ENCODE data around the gene IWS1. TPM values are rescaled to one million over a fixed set of nuclear protein-coding genes. Genes with fewer than 3 reads are reported as not detected.
A peak's percentile ranks its signal among the peaks of the same experiment; 100 is the strongest.

Gene IWS1
- total RNA-seq, 2 experiments from 2014 or later = 52.1 to 52.5 TPM

DNA sequence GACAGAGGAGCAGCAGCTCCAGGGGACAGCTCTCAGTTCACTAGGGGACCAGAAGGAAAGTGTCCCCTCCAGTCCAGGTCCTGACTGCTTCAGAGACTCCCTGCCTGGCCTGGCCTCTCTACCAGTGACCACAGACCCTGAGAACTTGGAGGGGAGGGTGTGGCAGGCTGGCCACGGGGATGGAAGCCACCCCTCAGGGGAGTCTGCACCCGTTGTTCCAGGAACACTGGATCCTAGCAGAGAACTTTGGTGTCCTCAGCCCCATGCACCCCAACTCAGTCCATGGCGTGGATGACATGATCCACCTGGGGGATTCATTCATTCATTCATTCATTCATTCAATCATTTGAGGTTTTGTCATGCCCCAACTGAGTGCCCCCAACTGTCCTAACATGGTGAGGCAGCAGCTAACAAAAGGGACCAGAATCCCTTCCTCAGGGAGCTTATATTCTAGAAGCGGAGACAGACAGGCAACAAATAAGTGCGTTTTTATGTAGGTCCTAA is 41.1 kb upstream of the IWS1 start:
- intact Hi-C loops (cut with micrococcal nuclease) = no loop called here
- Mint-ChIP-seq H3K27me3 (ENCODE audit: low read depth) (no peaks in the 10 kb centered on the region), H3K36me3 (ENCODE audit: low read depth) (no peaks in the 10 kb centered on the region), H3K27ac (no peak overlapping the region), H3K4me3 (no peak overlapping the region), H3K9me3 (no peaks in the 10 kb centered on the region), H3K4me1 (ENCODE audit: low read depth) (peaks cover 10% of the 10 kb centered on the region)
- CTCF ChIA-PET = interaction anchor here (2.5 kb wide), 1 partner anchor 23 kb away, joined by 9 read pairs; no protein-coding TSS in a partner anchor
- no peak for DNase-seq

GRCh38 chr2:127566576-127566975 is 40.3 kb upstream of the IWS1 start:
- CTCF ChIA-PET = no interaction called here
- Mint-ChIP-seq H3K36me3 (ENCODE audit: low read depth) (no peaks in the 10 kb centered on the region), H3K4me3 (no peak overlapping the region)

DNA sequence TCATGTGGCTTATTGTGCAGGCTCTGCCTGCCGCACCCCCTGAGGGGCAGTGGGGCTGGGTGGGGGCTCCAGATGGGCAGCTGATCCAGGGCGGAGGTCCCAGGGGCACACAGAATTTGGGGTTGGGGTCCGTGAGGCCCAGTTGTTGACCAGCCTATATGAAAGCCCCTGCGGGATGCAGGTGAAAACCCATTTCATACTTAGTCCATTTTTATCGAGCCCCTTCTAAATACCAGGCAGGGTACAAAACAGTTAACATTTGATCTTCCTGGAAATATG is 39.8 kb upstream of the IWS1 start:
- Mint-ChIP-seq H3K4me3 (no peak overlapping the region), H3K4me1 (ENCODE audit: low read depth) (peaks cover 10% of the 10 kb centered on the region), H3K27me3 (ENCODE audit: low read depth) (no peaks in the 10 kb centered on the region), H3K9me3 (no peaks in the 10 kb centered on the region), H3K27ac (no peak overlapping the region), H3K36me3 (ENCODE audit: low read depth) (no peaks in the 10 kb centered on the region)
- DNase-seq = no peak
- CTCF ChIA-PET = no interaction called here
- intact Hi-C loops (cut with micrococcal nuclease) = no loop called here

More at GRCh38 chr2:127566576-127566975, 40.3 kb upstream of the IWS1 start:
- Mint-ChIP-seq H3K9me3 (no peaks in the 10 kb centered on the region), H3K27me3 (ENCODE audit: low read depth) (no peaks in the 10 kb centered on the region), H3K4me1 (ENCODE audit: low read depth) (peaks cover 10% of the 10 kb centered on the region), H3K27ac (no peak overlapping the region)
- DNase-seq = no peak
- intact Hi-C loops (cut with micrococcal nuclease) = no loop called here

DNA sequence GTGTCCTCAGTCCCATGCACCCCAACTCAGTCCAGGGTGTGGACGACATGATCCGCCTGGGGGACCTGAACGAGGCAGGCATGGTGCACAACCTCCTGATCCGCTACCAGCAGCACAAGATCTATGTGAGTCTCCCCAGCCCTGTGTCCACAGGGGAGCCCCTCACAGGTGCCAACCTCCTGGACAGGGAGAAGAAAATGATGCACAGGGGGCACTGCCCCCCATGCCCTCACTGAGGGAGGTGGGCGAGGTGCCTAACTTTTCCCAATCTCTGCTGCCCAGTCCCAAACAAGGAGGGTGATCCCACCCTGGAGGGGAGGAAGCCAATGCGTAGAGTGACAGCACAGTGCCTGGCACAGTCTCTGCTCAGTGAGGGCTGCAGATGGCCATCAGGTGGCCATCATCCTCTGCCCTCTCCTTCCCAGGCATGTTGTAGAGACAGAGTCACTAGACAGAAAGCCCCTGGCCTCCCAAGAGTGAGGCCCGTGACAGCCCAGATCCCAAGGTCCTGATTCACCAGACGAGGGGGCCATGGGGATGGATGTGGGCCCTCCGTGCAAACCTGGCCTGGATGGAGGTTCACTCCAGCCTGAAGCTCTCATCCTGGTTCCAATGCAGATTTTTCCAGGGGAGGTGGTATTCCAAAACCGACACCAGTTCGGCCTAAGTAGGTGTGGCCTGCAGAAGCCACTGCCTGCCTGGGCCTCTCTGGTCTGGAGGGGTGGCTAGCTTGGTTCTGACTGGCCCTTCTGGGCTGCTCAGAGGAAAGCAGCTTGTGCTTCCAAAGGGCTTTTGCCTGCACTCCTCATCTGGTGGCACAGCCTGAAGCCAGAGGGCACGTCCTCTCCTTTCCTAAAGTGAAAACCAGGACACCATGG is 39.2 kb upstream of the IWS1 start:
- intact Hi-C loops (cut with micrococcal nuclease) = no loop called here
- no peaks in the 10 kb centered on the region for H3K27me3 Mint-ChIP-seq (ENCODE audit: low read depth)
- H3K36me3 Mint-ChIP-seq (ENCODE audit: low read depth) = no peaks in the 10 kb centered on the region
- H3K27ac Mint-ChIP-seq = no peak overlapping the region
- H3K9me3 Mint-ChIP-seq = no peaks in the 10 kb centered on the region
- CTCF ChIA-PET = no interaction called here
- peaks cover 10% of the 10 kb centered on the region for H3K4me1 Mint-ChIP-seq (ENCODE audit: low read depth)
- H3K4me3 Mint-ChIP-seq = no peak overlapping the region
- DNase-seq = no peak

DNA sequence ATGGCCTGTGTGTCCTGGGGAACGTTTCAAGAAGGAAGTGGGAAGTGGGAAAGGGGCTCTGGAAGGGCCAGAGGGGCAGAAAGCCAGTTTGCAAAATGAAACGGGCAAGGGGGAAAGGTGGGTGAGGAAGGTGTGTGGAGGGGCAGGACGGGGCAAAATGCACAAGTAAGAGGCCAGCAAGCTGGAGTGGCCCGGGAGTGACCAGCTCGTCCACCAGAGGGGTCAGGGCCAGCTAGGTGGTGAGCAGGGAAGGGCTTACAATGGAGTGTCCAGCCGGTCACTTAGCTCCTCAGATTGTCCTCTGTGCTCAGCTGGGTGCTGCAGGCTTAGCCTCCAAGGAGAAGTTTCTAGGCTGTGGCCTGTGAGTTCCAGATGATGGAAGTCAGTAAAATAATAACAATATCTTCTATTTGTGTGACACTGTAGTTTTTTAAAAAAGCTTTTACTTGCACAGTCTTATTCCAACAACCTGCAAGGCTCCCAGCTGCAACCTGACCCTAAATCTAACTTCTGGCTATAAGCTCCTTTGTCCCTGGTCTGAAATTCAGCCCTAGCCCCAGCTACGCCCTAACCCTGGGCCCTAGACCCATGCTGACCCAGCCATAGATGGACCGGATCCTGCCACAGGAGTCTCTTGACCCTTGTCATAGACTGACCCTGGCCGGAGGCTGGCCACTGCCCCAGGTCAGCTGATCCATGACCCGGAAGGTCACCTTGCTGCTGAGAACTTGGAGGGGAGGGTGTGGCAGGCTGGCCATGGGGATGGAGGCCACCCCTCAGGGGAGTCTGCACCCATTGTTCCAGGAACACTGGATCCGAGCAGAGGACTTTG is 38.4 kb upstream of the IWS1 start:
- CTCF ChIA-PET = interaction anchor here (1.2 to 1.4 kb wide), 2 partner anchors 11 to 43 kb away, joined by 4 read pairs; no protein-coding TSS in a partner anchor
- H3K9me3 Mint-ChIP-seq = no peaks in the 10 kb centered on the region
- H3K4me3 Mint-ChIP-seq = no peak overlapping the region
- no peaks in the 10 kb centered on the region for H3K27me3 Mint-ChIP-seq (ENCODE audit: low read depth)
- no peaks in the 10 kb centered on the region for H3K36me3 Mint-ChIP-seq (ENCODE audit: low read depth)
- intact Hi-C loops (cut with micrococcal nuclease) = no loop called here
- H3K27ac Mint-ChIP-seq = no peak overlapping the region
- no peak for DNase-seq
- peaks cover 10% of the 10 kb centered on the region for H3K4me1 Mint-ChIP-seq (ENCODE audit: low read depth)

GRCh38 chr2:127563458-127564428 is 37.5 kb upstream of the IWS1 start:
- Mint-ChIP-seq H3K4me3 (no peak overlapping the region), H3K36me3 (ENCODE audit: low read depth) (no peaks in the 10 kb centered on the region), H3K27me3 (ENCODE audit: low read depth) (no peaks in the 10 kb centered on the region), H3K9me3 (no peaks in the 10 kb centered on the region), H3K27ac (peak overlapping the region; percentile 29), H3K4me1 (ENCODE audit: low read depth) (peaks cover 10% of the 10 kb centered on the region)
- intact Hi-C loops (cut with micrococcal nuclease) = loop anchor here (1.0 kb wide), 1 partner anchor 37 kb away; the partner anchor contains the start of gene IWS1
- DNase-seq = peak; percentile 35
- CTCF ChIA-PET = interaction anchor here (1.0 to 1.4 kb wide), 3 partner anchors 12 to 44 kb away, joined by 4 to 5 read pairs (median 4); no protein-coding TSS in a partner anchor

DNA sequence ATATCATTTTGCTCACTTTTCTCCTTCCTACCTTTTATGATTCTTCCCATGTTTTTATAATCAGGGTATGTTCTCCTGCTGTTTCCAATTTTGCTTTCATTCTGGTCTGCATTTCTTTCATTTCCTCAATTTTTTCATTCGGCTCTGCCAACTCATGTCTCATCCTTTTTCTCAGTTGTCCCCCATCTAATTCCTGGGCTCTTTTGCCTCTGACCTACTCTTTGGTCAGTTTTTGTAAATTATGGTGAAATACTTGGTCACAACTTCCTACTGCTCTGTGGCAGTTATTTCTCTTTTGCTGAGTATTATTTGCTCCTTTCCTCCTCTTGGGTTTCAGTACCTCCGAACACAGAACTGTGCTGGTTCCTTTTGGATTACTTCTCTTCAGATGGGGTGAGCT is 36.6 kb upstream of the IWS1 start:
- no peak overlapping the region for H3K27ac Mint-ChIP-seq
- CTCF ChIA-PET = no interaction called here
- no peaks in the 10 kb centered on the region for H3K36me3 Mint-ChIP-seq (ENCODE audit: low read depth)
- no peak for DNase-seq
- intact Hi-C loops (cut with micrococcal nuclease) = loop anchor here (1.0 kb wide), 1 partner anchor 37 kb away; the partner anchor contains the start of gene IWS1
- H3K4me3 Mint-ChIP-seq = no peak overlapping the region
- H3K4me1 Mint-ChIP-seq (ENCODE audit: low read depth) = peaks cover 10% of the 10 kb centered on the region
- no peaks in the 10 kb centered on the region for H3K9me3 Mint-ChIP-seq
- no peaks in the 10 kb centered on the region for H3K27me3 Mint-ChIP-seq (ENCODE audit: low read depth)

DNA sequence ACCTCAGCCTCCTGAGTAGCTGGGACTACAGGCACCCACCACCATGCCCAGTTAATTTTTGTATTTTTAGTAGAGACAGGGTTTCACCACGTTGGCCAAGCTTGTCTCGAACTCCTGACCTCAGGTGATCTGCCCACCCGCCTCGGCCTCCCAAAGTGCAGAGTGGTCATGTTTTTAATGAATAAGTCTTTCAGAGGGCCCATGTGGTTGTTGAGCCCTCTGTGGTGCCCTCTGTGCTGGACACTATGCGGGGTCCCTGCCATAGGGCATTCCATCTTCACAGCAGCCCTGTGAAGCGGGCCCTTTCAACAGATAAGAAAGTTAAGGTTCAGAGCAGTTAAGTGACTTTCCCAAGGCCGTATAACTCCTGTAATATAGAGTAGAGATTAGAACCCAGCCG is 35.1 kb upstream of the IWS1 start:
- H3K4me3 Mint-ChIP-seq = no peak overlapping the region
- intact Hi-C loops (cut with micrococcal nuclease) = no loop called here
- no peak overlapping the region for H3K27ac Mint-ChIP-seq
- no peaks in the 10 kb centered on the region for H3K27me3 Mint-ChIP-seq (ENCODE audit: low read depth)
- CTCF ChIA-PET = no interaction called here
- peaks cover 10% of the 10 kb centered on the region for H3K4me1 Mint-ChIP-seq (ENCODE audit: low read depth)
- peaks cover 1% of the 10 kb centered on the region for H3K36me3 Mint-ChIP-seq (ENCODE audit: low read depth)
- no peak for DNase-seq
- peaks cover 9% of the 10 kb centered on the region for H3K9me3 Mint-ChIP-seq

- peaks cover 10% of the 10 kb centered on the region for H3K4me1 Mint-ChIP-seq (ENCODE audit: low read depth)
- peaks cover 9% of the 10 kb centered on the region for H3K9me3 Mint-ChIP-seq
- DNase-seq = no peak
- intact Hi-C loops (cut with micrococcal nuclease) = no loop called here
- H3K27ac Mint-ChIP-seq = no peak overlapping the region
- no peak overlapping the region for H3K4me3 Mint-ChIP-seq
- CTCF ChIA-PET = no interaction called here
- peaks cover 1% of the 10 kb centered on the region for H3K36me3 Mint-ChIP-seq (ENCODE audit: low read depth)
- no peaks in the 10 kb centered on the region for H3K27me3 Mint-ChIP-seq (ENCODE audit: low read depth)
Measured at GRCh38 chr2:127560931-127561280, 34.6 kb upstream of the IWS1 start.

DNA sequence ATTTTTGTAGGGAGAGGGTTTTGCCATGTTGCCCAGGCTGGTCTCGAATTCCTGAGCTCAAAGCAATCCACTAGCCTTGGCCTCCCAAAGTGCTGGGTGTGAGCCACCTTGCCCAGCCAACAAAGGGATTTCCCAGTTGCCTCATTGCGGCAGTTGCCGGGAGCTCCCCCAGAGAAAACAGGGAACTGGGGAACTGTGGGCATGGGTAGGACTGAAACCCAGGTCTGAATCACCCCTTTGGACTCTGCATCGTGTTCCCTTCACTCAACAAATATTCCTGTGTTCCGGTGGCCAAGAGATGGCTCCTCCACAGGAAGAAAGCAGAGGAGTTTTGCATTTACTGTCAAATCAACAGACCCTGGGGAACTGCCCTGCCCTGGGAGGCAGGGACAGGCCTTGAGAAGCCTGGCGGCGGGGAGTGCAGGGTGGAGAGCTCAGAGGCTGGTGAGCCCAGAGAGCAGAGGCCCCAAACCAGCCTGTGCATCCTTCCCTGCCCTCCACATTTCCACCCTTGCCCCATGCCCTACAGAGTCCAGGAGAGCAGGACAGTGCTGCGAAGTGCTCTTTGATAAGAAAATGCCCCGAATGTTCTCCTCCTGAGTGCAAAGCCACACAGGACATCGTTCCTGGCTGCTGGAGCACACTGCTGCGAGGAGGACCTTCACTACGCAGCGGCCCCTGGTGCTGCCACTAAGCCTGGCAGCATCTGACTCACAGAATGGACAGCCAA is 34.1 kb upstream of the IWS1 start:
- Mint-ChIP-seq H3K4me1 (ENCODE audit: low read depth) (peaks cover 10% of the 10 kb centered on the region), H3K4me3 (no peak overlapping the region), H3K27me3 (ENCODE audit: low read depth) (no peaks in the 10 kb centered on the region), H3K27ac (no peak overlapping the region), H3K9me3 (peaks cover 9% of the 10 kb centered on the region), H3K36me3 (ENCODE audit: low read depth) (peaks cover 1% of the 10 kb centered on the region)
- intact Hi-C loops (cut with micrococcal nuclease) = no loop called here
- CTCF ChIA-PET = no interaction called here
- DNase-seq = no peak

DNA sequence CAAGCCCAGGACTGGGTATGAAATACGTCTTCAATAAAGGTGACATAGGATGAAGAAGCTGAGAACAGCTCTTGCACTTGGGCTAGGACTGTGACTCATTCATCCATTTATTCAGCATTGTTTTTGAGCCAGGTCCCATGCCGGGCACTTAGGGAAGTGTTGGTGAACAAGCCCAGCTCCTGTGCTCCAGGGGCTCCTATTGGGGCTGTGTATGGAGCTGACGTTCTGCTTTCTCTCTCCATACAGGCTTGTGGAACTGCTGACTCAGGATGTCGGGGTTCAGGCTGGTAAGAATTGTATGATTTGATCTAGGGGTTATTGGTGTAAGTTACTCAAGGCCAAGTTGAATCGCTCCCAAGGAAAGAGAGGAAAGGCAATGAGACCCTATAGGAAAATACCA is 33.2 kb upstream of the IWS1 start:
- no peak overlapping the region for H3K4me3 Mint-ChIP-seq
- intact Hi-C loops (cut with micrococcal nuclease) = no loop called here
- H3K27me3 Mint-ChIP-seq (ENCODE audit: low read depth) = no peaks in the 10 kb centered on the region
- peaks cover 1% of the 10 kb centered on the region for H3K36me3 Mint-ChIP-seq (ENCODE audit: low read depth)
- no peak for DNase-seq
- H3K4me1 Mint-ChIP-seq (ENCODE audit: low read depth) = peaks cover 10% of the 10 kb centered on the region
- H3K27ac Mint-ChIP-seq = no peak overlapping the region
- CTCF ChIA-PET = no interaction called here
- H3K9me3 Mint-ChIP-seq = peaks cover 9% of the 10 kb centered on the region

All from activated naive CD4-positive, alpha-beta T cell treated with anti-CD3 and anti-CD28 coated beads for 36 hours (primary cell).